Brain microvascular endothelial cell (primary cell): ENCODE results near the gene PRIM2.
"Not testable (repeated sequence)": the region's sequence is repeated elsewhere in the genome, so short reads cannot be mapped to it uniquely, and the experiment has no call there.

Experiments used
- DNase-seq: peaks from one replicate; pipeline ENCODE4 v3.0.0-alpha.2; 2020
- H3K27ac ChIP-seq: fragments of 250-450 bp; sonication (Bioruptor Pico); 2 replicates; pipeline ENCODE4 v1.5.1; 2020; ENCODE audit warnings: mild to moderate bottlenecking, moderate library complexity
- H3K27me3 ChIP-seq: fragments of 250-450 bp; sonication (Bioruptor Pico); replicated peaks from 2 replicates; pipeline ENCODE4 v1.5.1; 2020; ENCODE audit warnings: mild to moderate bottlenecking
- H3K36me3 ChIP-seq: fragments of 250-450 bp; sonication (Bioruptor Pico); replicated peaks from 2 replicates; pipeline ENCODE4 v1.5.1; 2020; ENCODE audit warnings: mild to moderate bottlenecking
- H3K4me3 ChIP-seq: 2 replicates; pipeline ENCODE4 v1.5.1; 2011; ENCODE audit warnings: low read depth, mild to moderate bottlenecking, control low read depth, low read length, moderate library complexity
- CTCF ChIP-seq: IDR thresholded peaks from 2 replicates; pipeline ENCODE4 v1.5.1; 2011; ENCODE audit warnings: low read depth, mild to moderate bottlenecking, moderate library complexity, low read length, control low read depth, inconsistent platforms; ENCODE audit errors: missing control alignments
- in situ Hi-C: cut with HindIII; loops from 2 replicates; pipeline ENCODE4 v1.10.0; 2017; ENCODE audit warnings: low sequenced_read_pairs, low pct_ligation_motif_present

Gene PRIM2

GRCh38 chr6:57279013-57279412 is 38.4 kb upstream of the PRIM2 start:
- no peaks in the 10 kb centered on the region for H3K36me3 ChIP-seq
- no peak for TF ChIP-seq CTCF
- no peak overlapping the region for H3K4me3 ChIP-seq
- DNase-seq, result no peak
- H3K27me3 ChIP-seq, result no peaks in the 10 kb centered on the region
- in situ Hi-C loops, result no loop called here
- no peak overlapping the region for H3K27ac ChIP-seq

- in situ Hi-C loops, result no loop called here
- H3K36me3 ChIP-seq, result no peaks in the 10 kb centered on the region
- H3K27me3 ChIP-seq, result no peaks in the 10 kb centered on the region
- DNase-seq, result no peak
- H3K27ac ChIP-seq, result no peak overlapping the region
- TF ChIP-seq CTCF, result no peak
- H3K4me3 ChIP-seq, result no peak overlapping the region
Observed at GRCh38 chr6:57283106-57283505, 34.3 kb upstream of the PRIM2 start.

- Histone ChIP-seq H3K36me3 (no peaks in the 10 kb centered on the region), H3K27me3 (no peaks in the 10 kb centered on the region), H3K4me3 (no peak overlapping the region), H3K27ac (no peak overlapping the region)
- no peak for TF ChIP-seq CTCF
- no peak for DNase-seq
- in situ Hi-C loops, result no loop called here
Observed at GRCh38 chr6:57283911-57284455, 33.4 kb upstream of the PRIM2 start.

- H3K4me3 ChIP-seq, H3K36me3 ChIP-seq, H3K27me3 ChIP-seq, DNase-seq, in situ Hi-C loops, H3K27ac ChIP-seq: not testable (repeated sequence)
Observed at GRCh38 chr6:57288136-57288535, 29.3 kb upstream of the PRIM2 start.

GRCh38 chr6:57293472-57293871 is 24.0 kb upstream of the PRIM2 start:
- H3K4me3 ChIP-seq, H3K27ac ChIP-seq, DNase-seq, in situ Hi-C loops, H3K36me3 ChIP-seq, H3K27me3 ChIP-seq: not testable (repeated sequence)

- no peaks in the 10 kb centered on the region for H3K27me3 ChIP-seq
- no peaks in the 10 kb centered on the region for H3K36me3 ChIP-seq
- no peak for DNase-seq
- no peak for TF ChIP-seq CTCF
- no peak overlapping the region for H3K27ac ChIP-seq
- in situ Hi-C loops, result no loop called here
- H3K4me3 ChIP-seq, result no peak overlapping the region
Observed at GRCh38 chr6:57294862-57295445, 22.5 kb upstream of the PRIM2 start.

- H3K27ac ChIP-seq, result no peak overlapping the region
- H3K36me3 ChIP-seq, result no peaks in the 10 kb centered on the region
- no peak overlapping the region for H3K4me3 ChIP-seq
- no peak for DNase-seq
- H3K27me3 ChIP-seq, result no peaks in the 10 kb centered on the region
- TF ChIP-seq CTCF, result no peak
- in situ Hi-C loops, result no loop called here
Observed at GRCh38 chr6:57297505-57297904, 19.9 kb upstream of the PRIM2 start.
